ENCODE measurements around the gene SLC35B2.

Gene SLC35B2

DNA sequence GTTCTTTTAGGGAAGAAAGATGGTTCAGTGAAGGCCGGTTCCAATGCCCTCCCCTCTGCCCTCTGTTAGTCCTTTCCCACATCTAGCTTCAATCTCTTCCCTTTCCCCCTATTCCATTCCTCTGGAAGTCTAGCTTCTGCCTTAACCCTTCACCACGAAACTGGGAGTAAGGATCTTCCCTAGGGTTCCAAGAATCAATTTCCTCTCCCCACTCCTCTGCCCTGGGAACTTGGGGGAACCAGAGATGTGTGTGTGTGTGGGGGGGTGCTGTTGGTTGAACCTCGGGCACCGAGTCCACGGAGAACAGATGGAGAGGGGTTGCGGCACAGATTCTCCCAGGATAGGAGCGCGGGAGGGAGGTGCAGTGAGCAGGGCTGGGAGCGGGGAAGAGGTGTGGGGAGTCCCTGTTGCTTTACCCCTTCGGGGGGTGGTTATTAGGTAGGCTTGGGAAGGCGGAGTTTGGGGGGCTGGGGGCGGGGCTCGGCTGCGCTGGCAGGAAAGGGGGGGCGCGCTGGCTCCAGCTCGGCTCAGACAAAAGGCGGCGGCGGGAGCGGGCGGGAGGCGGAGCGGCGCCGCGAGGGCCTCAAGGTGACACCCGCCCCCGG is 12.7 kb upstream of the SLC35B2 start, which contains the start of gene TMEM151B:
Gene TMEM151B (plus strand): TSS at position 530 of the 605 bp plus-strand sequence. CDS start 293 bp downstream, outside the sequence.
- in situ Hi-C loops (cut with HindIII; ENCODE audit: low sequenced_read_pairs), result no loop called here

DNA sequence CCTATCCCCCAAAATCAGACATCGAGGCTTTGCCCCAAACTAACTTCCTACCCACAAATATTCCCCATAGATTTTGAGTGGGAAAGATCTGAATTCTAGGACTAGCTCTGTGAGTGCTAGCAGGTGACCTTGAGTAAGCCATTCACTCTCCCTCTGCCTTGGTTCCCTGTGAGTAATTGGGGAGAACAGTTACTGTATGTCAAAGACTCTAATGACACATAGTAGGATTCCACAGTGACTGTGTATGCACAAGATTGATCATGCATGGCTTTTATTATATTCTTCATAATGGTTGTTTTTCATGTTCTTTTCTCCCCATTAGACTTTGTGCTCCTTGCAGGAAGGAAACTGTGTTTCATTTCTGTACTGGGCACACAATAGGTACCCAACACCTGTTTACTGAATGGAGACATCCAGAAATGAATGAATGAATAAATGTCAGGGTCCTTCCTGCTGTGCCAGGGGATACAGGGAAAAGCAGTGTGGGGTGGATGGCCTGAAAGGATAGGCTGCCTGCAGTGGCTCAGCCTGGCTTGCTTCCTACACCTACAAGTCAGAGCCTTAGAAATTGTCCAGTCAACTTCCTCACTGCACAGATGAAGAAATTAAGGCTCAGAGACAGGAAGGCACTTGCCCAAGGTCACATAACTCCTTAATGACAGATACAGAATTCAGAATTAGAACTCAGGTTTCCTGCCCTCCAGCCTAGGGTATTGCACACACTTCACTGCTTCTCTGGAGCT is 12.0 kb upstream of the SLC35B2 start:
- in situ Hi-C loops (cut with HindIII; ENCODE audit: low sequenced_read_pairs), result no loop called here

DNA sequence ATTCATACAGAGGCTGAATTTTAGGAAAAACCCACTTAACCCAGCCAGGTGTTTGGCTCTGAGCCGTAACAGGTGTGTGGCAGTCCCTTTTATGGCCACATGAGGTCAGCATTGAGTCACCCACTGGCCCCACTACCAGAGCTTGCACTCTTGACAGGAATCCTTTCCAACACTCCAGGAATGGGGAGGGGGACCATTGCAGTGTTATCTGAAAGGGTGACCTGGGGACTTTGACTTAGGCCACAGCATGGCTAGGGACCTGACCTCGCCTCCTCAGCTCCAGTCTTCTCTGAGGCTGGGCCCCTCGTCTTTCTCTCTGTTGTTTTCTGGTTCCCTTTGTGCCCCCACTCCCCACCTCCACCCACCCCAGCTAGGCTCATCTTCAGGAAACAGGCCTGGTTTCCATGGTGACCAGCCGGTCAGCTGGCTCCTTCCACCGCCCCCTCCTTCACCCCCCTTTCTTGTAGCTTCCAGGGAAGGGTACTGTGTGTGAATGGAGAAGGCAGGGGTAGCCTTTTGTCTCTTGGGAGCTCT is 10.8 kb upstream of the SLC35B2 start:
- in situ Hi-C loops (cut with HindIII; ENCODE audit: low sequenced_read_pairs), result no loop called here

DNA sequence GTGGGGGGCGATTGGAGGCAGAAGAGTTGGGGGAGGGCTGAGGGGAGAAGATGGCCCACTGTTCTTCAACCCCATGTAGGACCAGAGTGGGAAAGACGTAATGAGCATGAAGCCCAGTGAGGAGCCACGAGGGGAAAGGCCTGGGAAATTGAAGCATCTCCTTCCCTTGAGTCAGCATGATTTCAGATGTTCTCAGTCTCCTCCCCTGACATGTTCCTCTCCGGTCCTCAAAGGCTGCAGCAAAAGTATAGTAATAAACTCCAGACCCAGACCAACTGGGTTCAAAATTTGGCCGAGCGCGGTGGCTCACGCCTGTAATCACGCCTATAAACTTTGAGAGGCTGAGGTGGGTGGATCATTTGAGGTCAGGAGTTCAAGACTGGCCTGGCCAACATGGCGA is 9.9 kb upstream of the SLC35B2 start:
- in situ Hi-C loops (cut with HindIII; ENCODE audit: low sequenced_read_pairs), result no loop called here

DNA sequence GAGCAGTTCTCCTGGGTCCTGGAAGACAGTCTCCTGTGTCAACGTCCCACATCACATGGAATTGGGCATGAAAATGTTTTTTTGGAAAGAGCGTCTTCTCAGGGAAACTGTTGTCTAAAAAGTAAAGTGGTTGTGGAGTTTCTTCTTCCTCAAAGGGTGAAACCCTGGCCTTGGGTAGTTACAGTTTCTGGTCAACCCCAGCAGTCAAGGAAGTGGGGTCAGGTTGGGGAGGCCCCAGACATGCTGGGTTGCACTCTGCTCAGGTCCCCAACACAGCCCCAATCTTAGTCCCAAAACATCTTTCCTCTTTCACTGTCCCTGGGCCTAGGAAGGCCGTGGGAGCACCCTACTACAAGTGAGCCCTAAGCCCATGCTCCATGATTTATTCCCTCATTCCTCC is 9.0 kb upstream of the SLC35B2 start:
- in situ Hi-C loops (cut with HindIII; ENCODE audit: low sequenced_read_pairs), result no loop called here

DNA sequence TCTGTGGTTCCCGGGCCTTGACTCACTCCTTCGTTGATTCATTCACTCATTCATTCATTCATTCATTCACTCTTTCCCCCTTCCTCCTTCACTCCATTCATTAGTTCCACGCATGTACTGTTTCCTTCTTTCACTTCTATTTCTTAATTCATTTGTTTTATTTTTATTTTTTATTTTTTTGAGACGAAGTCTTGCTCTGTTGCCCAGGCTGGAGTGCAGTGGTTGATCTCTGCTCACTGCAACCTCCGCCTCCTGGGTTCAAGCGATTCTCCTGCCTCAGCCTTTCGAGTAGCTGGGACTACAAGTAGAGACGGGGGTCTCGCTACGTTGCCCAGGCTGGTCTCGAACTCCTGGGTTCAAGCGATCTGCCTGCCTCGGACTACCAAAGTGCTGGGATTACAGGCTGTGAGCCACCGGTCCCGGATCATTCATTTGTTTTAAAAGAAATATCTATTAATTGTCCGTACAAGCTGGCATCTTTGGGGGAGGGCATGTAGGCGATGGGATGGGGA is 8.4 kb upstream of the SLC35B2 start:
- in situ Hi-C loops (cut with HindIII; ENCODE audit: low sequenced_read_pairs), result no loop called here

DNA sequence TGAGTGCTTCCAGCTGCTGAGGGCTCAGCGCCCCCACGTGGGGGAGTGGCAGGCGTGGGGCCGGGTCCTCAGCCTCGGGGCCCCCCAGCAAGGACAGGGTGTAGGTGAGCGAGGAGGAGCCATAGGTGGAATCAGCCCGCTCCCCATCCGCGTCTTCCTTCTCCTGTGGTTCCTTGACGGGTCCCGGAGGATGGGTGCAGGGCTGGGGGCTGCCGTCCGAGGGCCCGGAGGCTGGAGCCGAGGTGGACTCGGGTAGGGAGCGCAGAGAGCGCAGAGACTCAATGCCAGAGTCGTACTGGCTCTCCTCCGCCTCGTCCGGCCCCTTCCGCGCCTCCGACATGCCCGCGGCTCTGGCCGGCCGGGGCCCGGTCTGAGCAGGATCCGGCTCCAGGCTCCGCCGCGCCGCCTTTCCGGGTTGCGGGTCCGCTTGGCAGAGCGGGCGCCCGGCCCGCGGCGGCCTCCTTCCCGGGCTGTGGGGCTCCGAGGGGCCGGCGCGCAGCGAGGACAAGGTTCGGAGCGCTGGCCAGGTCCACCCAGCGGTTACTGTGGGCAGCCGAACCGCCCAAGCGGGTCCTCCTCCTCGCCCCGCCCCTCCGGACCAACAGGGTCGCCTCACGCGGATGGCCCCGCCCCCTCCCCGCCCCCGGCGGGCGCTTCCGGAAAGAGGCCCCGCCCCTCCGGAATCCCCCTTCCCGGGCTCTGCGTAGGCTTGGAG is 7.8 kb upstream of the SLC35B2 start, which contains the start of gene NFKBIE:
Gene NFKBIE (minus strand): TSS at position 545 of the 715 bp plus-strand sequence. CDS start 205 bp downstream, at position 340.
- in situ Hi-C loops (cut with HindIII; ENCODE audit: low sequenced_read_pairs), result no loop called here

DNA sequence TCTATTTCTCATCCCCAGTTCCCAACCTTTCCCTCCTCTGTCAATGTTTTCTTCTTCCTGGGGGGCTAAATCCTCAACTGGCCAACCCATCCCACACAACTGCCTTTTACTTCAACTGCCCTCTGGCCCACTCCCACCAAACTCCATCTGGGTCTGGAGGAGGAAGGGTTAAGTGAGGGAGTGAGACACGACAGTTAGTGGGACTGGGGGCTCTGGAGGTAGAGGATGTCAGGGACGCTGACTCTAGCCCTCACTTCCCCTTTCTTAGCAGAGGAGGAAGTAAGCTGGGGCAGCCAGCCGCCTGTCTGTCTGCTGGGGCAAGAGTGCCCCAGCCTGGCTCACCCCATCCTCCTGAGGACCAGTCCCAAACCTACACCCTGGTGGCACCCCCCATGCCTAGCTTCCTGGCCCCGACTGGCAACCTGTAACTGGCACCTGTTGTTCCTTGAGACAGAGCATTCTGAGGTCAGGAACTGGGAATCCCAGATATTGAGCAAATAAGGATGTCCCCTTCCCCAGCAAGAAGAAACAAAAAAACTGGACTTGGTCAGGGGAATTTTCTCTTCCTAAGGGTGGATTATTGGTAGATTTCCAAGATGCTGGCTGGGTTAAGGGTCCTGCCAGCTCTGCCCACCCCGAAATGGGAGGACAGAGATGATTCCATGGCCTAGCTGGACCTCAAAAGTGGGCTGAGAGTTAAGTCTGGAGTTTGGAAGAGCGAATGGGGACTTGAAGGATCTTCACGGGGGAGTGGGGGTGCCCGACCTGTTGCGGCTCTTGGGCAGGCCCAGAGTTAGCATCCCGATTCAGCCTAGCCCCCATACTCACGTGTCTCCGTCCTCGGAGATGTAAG is 7.1 kb upstream of the SLC35B2 start:
- in situ Hi-C loops (cut with HindIII; ENCODE audit: low sequenced_read_pairs), result no loop called here

DNA sequence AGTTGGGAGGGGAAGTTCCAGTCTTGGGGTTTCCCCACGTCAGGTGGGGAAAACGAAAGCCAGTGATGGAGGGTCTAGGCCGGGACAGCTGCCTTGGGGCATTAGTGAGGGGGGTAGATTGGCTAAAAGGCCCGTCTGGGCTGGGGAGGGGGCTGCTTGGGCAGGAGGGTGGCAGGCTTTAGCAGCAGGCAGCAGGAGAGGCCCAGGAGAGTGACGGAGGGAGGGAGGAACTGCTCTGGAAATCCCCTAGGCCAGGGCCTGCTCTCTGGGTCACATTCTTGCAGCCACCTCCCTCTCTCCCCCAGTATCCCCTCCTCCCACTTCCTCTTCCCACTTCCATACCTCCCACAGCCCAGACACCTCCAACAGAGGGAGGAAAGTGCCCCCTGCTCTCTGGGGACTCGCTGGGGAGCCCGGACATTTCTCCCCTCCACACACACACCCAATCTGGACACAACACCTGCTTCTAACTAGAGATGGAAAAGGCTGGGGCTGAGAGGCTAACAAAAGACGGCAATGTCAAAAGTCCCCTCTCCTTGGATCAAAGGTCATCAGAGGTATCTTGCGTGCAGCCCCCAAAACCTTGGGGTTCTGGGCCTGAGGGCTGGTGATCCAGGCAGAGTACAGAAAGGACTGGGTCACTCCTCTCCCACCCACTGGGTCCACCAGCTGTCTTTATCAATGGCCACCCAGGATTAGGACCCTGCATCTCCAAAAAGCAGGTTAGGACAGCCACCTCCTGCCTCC is 6.2 kb upstream of the SLC35B2 start:
- in situ Hi-C loops (cut with HindIII; ENCODE audit: low sequenced_read_pairs), result no loop called here

DNA sequence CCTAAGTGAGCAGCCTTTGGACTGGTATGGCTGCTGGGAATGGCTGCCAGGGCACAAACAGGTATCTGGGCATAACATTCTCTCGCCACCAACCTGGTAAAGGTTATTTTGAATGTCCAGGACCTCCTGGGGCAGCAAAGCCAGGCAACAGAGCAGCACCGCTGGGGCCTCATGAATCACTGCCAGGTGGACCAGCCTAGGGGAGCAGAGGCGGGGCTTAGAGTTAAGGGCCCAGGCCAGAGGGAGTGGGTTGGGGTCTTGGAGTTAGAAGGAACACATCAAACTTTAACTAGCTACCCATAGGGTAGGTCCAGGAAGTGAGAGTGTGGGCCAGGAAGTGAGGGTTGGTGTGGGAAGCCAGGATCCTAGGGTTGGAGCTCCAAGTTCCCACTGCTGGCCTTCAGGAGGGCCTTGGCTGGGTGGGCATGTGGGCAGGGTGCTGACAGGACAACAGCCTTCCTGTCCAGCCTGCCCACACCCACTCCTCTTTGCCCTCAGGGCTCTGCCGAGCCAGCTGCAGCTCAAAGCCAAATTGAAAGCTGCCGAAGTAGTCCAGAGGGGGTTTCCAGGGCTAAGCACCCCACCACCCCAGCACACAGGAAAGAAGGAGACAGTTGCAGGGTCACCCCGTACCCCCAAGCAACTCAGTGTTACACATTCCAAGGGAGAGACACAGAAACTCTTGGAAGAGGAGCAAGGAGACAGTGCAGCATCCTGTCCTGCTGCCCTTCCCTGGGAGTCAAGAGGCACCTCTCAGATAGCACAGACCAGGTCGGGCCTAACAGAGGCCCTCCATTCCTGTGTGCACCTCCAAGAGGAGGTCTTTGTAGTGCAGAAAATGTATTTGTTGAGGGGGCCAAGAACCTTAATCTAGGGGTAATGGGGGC is 5.4 kb upstream of the SLC35B2 start:
- in situ Hi-C loops (cut with HindIII; ENCODE audit: low sequenced_read_pairs), result no loop called here

DNA sequence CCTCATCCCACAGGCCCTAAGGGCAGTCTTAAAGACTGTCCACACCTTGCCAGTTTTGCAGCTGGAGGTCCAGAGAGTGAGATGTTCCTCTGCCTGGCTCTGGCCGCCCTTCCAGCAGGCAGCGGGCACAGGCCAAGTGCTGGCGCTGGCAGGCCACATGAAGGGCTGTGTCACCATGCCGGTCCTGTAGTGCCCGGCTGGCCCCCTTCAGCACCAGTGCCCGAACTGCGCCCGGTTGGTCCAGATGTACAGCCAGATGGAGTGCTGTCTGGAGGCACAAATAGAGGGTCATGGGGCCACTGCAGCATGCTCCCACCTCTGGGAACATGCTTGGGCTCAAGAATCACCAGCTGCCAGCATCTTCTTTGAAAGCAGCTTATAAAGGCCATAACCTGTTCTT is 4.3 kb upstream of the SLC35B2 start:
- in situ Hi-C loops (cut with HindIII; ENCODE audit: low sequenced_read_pairs), result no loop called here

DNA sequence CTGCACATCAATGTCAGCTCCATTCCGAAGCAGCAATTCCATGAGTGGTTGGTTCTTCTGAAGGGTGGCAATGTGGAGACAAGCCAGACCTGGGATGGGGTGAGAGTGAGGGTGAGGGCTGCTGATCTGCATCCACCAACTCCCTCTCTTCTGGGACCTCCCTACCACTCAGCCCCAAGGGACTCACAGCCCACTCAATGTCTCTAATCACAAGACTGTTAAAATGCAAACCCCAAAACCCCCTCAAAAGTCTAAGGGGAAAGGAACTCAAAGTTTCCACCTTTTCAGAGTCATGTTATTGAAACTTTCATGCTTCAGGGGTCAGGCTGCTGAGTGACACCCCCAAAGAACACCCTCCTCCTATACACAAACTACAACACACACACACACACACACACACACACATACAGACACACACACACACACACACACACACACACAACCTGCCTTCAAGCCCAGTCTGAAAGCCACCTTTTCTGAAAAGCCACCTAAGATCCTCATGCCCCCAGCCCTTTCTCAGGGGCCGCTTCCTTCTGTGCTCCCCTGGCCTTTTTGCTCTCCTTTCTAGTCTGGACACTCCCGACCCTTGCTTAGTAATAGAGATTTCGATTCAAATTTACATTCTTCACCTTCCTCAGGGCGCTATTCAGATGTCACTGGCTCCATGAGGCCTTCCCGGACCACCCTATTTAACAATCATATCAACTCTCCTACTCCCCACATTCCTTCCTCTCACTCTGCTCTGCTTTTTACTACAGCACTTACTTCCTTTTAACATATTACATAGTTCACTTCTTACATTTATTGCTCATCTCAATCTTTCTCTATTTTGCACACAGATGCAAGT is 3.3 kb upstream of the SLC35B2 start:
- in situ Hi-C loops (cut with HindIII; ENCODE audit: low sequenced_read_pairs), result no loop called here

DNA sequence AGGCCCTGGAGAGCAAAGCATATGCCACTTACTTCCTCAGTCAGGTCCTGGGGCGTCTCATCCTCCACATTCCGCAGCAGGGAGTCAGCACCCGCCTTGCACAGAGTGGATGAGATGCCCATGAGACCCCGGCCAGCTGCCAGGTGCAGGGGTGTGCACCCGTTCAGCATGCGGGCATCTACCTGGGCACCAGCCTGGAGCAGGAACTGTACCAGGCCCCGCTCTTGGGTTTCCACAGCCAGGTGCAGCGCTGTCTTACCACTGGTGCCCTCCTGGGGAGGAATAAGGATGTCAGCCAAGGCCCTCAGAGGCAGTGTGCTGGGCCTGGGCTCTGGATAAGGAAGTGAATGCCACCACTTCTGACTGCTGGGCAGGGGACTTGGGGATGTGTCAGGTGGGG is 2.7 kb upstream of the SLC35B2 start:
- in situ Hi-C loops (cut with HindIII; ENCODE audit: low sequenced_read_pairs), result no loop called here

DNA sequence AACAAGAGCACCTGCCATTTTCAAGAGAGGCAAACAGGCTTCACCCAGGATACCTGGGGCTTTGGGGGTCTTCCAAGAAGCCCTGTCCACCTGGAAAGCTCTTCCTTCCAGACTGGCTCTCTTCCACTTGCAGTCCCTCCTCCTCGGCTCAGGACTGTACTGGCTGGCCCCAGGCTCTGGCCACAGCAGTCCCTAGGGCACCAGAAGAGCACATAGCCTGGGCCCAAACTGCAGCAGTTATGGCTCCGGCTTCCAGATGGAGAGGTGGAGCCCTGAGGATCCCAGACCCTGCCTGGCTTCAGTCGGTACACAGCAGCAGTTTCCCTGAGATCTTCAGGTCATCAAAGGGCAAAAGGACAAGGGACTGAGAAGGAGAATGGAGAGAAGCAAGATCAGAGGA is 1.6 kb upstream of the SLC35B2 start:
- in situ Hi-C loops (cut with HindIII; ENCODE audit: low sequenced_read_pairs), result loop anchor here (5.0 to 10.0 kb wide), 2 partner anchors 46 to 78 kb away; no protein-coding TSS in a partner anchor

DNA sequence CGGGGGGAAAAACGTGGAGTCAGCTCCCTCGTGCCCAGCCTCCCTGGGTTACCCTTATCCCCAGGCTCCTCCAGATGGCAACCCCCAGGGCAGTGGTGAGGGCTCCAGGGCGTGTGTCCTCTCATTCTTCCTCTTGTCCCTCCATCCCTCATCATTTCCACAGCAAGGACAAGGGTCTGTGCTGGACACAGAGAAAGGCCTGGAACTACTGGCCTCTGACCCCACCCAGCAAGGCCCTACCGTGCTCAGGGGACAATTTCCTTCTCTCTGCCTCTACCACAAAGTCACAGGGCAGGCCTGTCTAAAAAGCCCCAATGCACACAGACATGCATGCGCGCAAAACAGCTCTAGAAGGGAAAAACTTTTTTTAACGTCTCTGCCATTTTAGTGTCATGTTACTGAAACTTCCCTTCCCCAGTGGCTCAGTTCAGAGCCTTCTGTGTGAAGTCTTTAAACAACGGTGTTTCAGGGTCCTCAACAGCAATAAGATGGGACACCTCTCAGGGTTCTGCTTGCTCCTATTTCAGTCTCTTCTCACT is 1.1 kb upstream of the SLC35B2 start:
- in situ Hi-C loops (cut with HindIII; ENCODE audit: low sequenced_read_pairs), result loop anchor here (5.0 to 10.0 kb wide), 2 partner anchors 46 to 79 kb away; no protein-coding TSS in a partner anchor

DNA sequence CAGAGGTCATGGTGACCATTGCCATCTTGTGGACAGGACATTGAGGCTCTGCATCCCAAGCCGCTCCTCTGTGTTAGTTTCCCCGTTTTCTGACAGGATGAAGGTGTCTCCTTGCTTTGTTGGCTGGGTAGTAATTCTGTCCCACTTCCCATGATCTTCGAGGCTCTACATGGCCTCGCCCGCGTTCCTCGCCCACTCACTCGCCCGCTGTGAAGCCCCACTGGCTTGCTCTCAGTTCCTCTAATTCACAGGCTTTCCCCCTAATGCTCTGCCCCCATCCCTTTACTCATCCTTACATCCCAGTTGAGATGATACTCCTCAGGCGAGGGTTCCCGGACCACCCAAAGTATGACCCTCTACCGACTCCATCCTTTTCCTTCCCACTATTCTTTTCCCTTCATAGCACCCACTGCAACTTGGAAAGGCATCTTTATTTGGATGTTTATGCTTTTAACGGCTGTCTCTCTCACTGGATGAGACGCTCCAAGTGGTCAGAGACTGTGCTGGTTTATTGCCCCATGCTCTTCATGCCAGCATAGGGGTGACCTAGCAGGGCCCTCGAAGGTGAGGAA is 511 bp upstream of the SLC35B2 start:
- in situ Hi-C loops (cut with HindIII; ENCODE audit: low sequenced_read_pairs), result loop anchor here (5.0 to 10.0 kb wide), 2 partner anchors 47 to 79 kb away; no protein-coding TSS in a partner anchor

DNA sequence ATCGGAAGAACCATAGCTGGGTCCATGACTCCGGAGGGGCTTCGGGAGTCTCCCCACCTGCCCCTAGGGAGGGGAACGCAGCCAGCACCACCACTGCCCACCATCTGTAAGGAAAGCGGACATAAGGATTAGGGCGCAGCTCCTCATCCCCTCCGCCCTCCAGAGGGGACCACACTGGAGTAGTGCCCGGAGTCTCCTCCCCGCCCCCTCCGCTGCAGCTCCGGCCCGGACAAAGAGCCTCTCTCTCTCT is 628 bp downstream of the SLC35B2 start:
- in situ Hi-C loops (cut with HindIII; ENCODE audit: low sequenced_read_pairs), result loop anchor here (5.0 to 10.0 kb wide), 2 partner anchors 48 to 81 kb away; no protein-coding TSS in a partner anchor

Data from DLD1 (cell line).